ENCODE measurements around the gene ST6GAL1.
"Not testable (repeated sequence)": the region's sequence is repeated elsewhere in the genome, so short reads cannot be mapped to it uniquely, and the experiment has no call there.

The ST6GAL1 gene

DNA sequence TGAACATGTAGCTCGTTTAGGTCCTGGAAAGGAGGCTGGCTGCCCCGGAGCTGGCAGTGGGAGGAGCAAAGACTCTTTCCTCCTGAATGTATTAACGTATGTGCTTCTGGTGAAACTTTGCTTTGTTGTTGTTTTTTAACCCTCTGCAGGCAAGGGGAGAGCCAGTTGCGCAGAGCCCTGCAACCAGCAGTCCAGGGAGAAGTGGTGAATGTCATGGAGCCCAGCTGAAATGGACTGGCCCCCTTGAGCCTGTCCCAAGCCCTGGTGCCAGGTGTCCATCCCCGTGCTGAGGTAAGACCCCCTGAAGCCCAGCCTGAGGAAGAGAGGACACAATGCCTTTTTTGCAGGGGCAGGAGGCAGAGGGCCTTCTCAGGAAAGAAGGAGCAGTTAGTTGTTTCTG is 33.3 kb downstream of the ST6GAL1 start:
- no peak for DNase-seq (ENCODE audit: low spot score)
- TF ChIP-seq, protein P1, sequence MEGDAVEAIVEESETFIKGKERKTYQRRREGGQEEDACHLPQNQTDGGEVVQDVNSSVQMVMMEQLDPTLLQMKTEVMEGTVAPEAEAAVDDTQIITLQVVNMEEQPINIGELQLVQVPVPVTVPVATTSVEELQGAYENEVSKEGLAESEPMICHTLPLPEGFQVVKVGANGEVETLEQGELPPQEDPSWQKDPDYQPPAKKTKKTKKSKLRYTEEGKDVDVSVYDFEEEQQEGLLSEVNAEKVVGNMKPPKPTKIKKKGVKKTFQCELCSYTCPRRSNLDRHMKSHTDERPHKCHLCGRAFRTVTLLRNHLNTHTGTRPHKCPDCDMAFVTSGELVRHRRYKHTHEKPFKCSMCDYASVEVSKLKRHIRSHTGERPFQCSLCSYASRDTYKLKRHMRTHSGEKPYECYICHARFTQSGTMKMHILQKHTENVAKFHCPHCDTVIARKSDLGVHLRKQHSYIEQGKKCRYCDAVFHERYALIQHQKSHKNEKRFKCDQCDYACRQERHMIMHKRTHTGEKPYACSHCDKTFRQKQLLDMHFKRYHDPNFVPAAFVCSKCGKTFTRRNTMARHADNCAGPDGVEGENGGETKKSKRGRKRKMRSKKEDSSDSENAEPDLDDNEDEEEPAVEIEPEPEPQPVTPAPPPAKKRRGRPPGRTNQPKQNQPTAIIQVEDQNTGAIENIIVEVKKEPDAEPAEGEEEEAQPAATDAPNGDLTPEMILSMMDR (IDR thresholded peaks at IDR 0.05; ENCODE audit: extremely low read depth, missing control alignments), result no peak

DNA sequence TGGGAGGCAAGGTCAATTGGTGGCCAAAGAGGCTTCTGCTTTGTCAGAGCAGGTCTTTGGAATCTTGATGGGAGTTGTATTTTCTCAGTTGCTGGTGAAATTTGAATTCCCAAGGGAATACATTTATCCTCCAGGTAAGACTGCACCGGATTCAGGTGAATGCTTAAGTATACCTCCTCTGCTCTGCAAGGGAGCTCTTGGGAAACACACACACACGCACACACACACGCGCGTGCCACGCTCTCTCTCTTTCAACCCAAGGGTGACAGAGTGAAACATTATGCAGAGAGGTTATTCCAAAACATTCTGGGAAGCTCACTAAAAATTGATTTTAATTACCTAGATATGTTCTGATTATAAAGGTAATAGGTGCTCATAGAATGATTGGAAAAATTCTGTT is 33.7 kb downstream of the ST6GAL1 start:
- DNase-seq (ENCODE audit: low spot score), result no peak
- TF ChIP-seq, protein P1 (IDR thresholded peaks at IDR 0.05; ENCODE audit: extremely low read depth, missing control alignments), result no peak

DNA sequence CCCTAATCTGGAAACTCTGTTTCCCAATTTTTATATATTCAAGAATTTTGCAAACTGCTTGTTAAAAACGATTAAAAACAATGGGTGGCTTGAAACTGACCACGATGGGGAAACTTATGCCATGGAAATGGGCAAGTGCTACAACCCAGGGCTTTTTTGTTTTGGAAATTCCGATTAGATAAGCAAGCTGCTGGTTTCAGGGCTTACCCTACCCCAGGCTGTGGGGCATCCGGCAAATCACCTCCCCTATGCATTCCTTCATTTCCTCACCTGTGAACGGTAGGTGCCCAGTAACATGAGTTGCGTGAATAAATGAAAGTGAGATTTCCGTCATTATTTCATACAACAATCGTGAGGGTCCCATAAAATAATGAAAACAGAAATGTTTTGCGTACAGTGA is 34.3 kb downstream of the ST6GAL1 start:
- TF ChIP-seq, protein P1 (IDR thresholded peaks at IDR 0.05; ENCODE audit: extremely low read depth, missing control alignments), result no peak
- DNase-seq (ENCODE audit: low spot score), result no peak

DNA sequence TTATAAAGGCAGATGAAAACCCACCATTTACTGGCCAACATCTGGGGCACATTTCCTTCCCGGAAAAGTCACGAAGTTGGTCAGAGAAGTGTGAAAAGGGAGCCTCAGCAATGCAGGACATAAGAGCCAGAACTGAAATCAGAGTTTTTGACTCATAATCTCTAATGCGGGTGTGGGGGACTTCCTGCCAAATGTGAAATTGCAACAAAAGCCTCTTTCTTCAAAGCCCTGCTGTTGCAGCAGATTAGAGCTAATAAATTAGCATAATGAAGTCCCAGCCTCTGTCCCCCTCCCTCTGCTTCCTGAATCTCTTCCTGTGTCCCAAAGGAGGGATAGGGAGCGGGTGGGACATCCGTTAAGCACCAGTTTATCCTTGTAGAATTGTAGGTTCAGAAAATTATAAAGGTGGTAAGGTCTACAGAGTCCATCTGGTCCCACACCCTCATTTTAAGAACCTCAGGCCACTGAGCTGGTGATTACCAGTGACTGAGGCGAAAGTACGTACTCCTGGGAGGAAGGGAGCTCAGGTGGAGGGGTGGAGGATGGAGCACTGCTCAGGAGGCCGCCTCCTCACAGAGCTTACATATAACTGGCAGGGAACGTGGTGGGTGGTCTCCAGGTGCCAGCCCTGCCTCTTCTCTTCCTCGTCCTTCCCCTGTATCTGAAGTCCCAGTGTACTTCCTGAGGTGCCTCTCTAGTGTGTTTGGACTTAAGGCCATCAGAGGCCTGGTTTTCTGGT is 35.0 kb downstream of the ST6GAL1 start:
- TF ChIP-seq, protein P1 (IDR thresholded peaks at IDR 0.05; ENCODE audit: extremely low read depth, missing control alignments), result no peak
- DNase-seq (ENCODE audit: low spot score), result peak; percentile 38

DNA sequence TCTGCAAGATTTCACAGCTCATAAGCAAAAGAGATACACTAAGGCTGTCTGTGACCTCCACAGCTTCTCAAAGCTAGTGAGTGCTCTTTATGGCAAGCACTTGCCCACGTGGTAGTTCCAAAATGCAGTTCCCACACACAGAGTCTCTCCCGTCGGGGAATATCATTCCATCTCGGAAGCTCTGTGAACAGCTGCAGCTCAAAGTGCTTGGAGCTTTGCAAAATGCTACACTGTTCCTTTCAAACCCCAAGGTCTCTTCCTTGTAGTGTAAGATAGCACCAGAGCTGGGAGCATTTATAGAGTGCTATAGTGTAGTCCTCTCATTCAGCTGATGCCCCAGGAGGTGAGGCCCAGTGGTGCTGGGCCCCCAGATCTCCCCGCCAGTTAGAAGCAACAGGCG is 36.1 kb downstream of the ST6GAL1 start:
- DNase-seq (ENCODE audit: low spot score), result no peak
- TF ChIP-seq, protein P1 (IDR thresholded peaks at IDR 0.05; ENCODE audit: extremely low read depth, missing control alignments), result no peak

DNA sequence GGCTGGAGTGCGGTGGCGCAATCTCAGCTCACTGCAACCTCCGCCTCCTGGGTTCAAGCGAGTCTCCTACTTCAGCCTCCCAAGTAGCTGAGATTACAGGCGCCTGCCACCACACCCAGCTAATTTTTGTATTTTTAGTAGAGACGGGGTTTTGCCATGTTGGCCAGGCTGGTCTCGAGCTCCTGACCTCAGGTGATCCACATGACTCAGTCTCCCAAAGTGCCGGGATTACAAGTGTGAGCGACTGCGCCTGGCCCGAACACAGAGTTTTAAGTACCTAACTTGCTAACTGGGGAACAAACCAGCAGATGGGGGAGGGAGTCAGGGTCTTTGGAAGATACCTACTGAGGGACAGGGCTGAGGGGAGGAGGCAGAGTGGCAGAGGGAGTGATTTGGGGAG is 36.9 kb downstream of the ST6GAL1 start:
- not testable (repeated sequence) for DNase-seq (ENCODE audit: low spot score)

DNA sequence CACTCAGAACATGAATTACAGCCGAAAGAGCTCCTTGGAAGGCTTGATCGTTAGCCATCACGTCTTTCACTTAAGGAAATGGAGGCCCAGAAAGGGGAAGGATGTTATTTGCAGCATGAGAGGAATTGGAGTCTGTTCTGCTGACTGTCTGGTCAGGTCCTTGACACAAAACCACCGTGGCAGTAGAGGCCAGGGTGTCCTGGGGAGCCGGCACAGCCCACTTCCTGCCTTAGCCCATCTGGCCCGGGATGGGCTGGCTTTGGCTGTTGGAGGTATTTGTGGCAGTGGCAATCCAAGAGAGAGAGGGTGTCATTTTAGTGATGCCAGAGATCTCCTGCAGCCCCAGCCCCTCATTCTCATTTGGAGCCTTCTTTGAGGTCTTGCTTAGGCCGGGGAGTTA is 37.4 kb downstream of the ST6GAL1 start:
- DNase-seq (ENCODE audit: low spot score), result no peak
- TF ChIP-seq, protein P1 (IDR thresholded peaks at IDR 0.05; ENCODE audit: extremely low read depth, missing control alignments), result no peak

DNA sequence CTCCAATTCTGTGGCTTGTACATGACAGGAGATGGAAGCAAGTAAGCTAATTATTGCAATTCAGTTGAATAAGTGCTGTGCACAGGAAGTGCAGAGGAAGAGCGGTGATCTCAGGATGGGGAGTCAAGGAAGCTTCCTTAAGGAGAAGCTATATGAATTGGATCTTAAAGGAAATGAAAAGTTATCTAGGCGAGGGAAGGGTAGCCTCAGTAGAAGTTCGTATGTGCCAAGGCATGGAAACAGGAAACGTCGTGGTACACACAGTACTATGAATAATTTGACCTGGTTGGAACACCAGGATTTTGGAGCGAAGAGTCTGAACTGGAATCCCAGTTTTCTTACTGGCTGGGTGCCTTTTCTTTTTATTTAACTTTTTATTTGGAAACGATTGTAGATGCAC is 39.3 kb downstream of the ST6GAL1 start:
- DNase-seq (ENCODE audit: low spot score), result no peak

DNA sequence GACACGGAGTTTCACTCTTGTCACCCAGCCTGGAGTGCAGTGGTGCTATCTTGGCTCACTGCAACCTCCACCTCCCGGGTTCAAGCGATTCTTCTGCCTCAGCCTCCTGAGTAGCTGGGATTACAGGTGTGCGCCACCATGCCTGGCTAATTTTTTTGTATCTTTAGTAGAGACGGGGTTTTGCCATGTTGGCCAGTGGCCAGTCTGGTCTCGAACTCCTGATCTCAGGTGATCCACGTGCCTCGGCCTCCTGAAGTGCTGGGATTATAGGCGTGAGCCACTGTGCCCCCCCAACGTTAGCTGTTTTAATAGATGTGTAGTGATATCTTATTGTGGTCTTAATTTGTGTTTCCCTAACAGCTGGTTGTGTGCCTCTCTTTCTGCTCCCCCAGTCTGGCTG is 40.8 kb downstream of the ST6GAL1 start:
- not testable (repeated sequence) for DNase-seq (ENCODE audit: low spot score)

More for the DNA sequence above, 39.3 kb downstream of the ST6GAL1 start:
- TF ChIP-seq, protein P1 (IDR thresholded peaks at IDR 0.05; ENCODE audit: extremely low read depth, missing control alignments), result no peak
